Mesangial cell (primary cell): Measurements from ENCODE around the gene SEPTIN5. TPM values are rescaled to one million over a fixed set of nuclear protein-coding genes. Genes with fewer than 3 reads are reported as not detected.

Experiments used
- total RNA-seq: library from RNA; depleted of rRNA; stranded (reverse); fragments of >200 nt; gene quantifications from 2 replicates; pipeline ENCODE4 v1.2.3, GENCODE V29; 2015

SEPTIN5 gene
- 6.4 and 11.3 TPM in 2 replicates for total RNA-seq

DNA sequence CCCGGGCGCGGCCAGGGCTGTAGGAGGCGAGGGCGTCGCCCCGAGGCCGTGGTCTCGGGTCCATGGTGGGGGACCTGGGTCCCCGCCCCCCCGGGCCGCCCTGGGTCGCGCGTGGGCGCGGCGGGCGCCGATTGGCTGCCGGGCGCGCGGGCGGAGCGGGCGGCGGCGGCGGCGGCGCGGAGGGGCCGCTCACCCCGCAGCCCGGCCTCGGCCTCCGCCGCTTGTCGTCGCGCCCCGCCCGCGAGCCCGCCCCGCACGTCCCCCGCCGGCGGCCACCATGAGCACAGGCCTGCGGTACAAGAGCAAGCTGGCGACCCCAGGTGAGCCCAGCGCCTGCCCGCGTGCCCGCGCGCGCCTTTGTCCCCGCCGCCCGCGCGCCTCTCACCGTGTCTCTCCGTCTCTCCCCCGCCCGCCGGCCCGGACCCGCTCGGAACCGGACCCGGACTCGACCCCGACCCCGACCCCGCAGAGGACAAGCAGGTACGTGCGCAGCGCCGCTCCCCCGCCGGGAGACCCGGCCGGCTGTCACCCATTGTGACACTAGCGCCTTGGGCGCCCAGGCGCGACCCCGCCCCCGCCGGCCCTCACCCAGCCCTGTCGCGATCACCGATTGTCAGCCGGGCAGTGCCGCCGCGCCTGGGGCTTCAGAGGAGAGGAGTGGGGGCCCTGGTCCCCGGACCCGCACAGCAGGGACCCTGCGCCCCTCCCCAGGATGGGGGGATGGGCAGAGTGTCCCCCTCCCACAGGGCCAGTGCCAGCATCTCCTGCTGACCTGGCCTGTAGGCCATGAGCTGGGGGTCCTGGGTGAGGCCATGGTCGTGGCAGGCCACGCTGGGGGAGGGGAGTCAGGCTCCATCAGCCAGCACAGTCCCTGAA is at the start of gene SEPTIN5:
SEPTIN5 (plus strand) TSS at position 192 of the 876 bp plus-strand sequence; CDS start at position 278, 86 bp downstream.

GRCh38 chr22:19723232-19723982 is 9.1 kb downstream of the SEPTIN5 start, which contains the start of gene GP1BB:
Gene GP1BB (plus strand): TSS chr22:19723539. CDS start chr22:19723570, 31 bp downstream.

GRCh38 chr22:19760058-19760950 is 46.0 kb downstream of the SEPTIN5 start, which contains the start of gene TBX1:
Gene TBX1 (plus strand): TSS chr22:19760778. CDS start chr22:19760844, 66 bp downstream.

Other genes with a start within 250 kb of the SEPTIN5 start
- gene UFD1, start 235.3 kb upstream of the SEPTIN5 start, total RNA-seq = 32.5 and 57.5 TPM in 2 replicates
- gene CDC45, start 234.6 kb upstream of the SEPTIN5 start, total RNA-seq = 2.5 and 42.9 TPM in 2 replicates
- gene CLDN5, start 190.1 kb upstream of the SEPTIN5 start, total RNA-seq = 0.13 TPM in 1 of 2 replicates, not detected in the other
- gene GP1BB, start 9.0 kb downstream of the SEPTIN5 start, total RNA-seq = 1.8 and 2.4 TPM in 2 replicates
- not detected in 2 replicates for gene TBX1, start 46.3 kb downstream of the SEPTIN5 start, total RNA-seq
- 11.2 and 16.8 TPM in 2 replicates for gene GNB1L, start 140.4 kb downstream of the SEPTIN5 start, total RNA-seq
- gene RTL10, start 140.4 kb downstream of the SEPTIN5 start, total RNA-seq = 15.7 and 23.8 TPM in 2 replicates
- 317 and 372 TPM in 2 replicates for gene COMT, start 227.3 kb downstream of the SEPTIN5 start, total RNA-seq
- 24.2 and 47.3 TPM in 2 replicates for gene TXNRD2, start 227.3 kb downstream of the SEPTIN5 start, total RNA-seq